SK-N-SH (cell line): ENCODE data around the gene TIAL1. TPM values are rescaled to one million over a fixed set of nuclear protein-coding genes. Genes with fewer than 3 reads are reported as not detected.

Experiments
- CTCF ChIA-PET: fragments of 300-600, 350-600 bp; formaldehyde crosslinking; extraction: SDS; loops from one replicate; lab custom pipeline; 2021; lab: Yijun Ruan, JAX
- POLR2A ChIA-PET: fragments of 350-600 bp; sonication (Branson Sonifier 250); formaldehyde crosslinking; extraction: SDS; loops from one replicate; lab custom pipeline; 2020; ENCODE audit warnings: antibody characterized with exemption, inconsistent platforms; lab: Yijun Ruan, JAX
- DNase-seq: peaks from one replicate; pipeline ENCODE4 v3.0.0; 2012
- H2AFZ ChIP-seq: fragments of 200-600 bp; sonication (generic); 2 replicates; pipeline ENCODE4 v1.8.1; 2016; ENCODE audit warnings: antibody characterized with exemption, mild to moderate bottlenecking, low read depth
- H3F3A ChIP-seq: fragments of 200-600 bp; sonication (generic); replicated peaks from 2 replicates; pipeline ENCODE3; 2016; ENCODE audit warnings: antibody characterized with exemption, mild to moderate bottlenecking; ENCODE audit not compliant: insufficient read depth
- H3K27ac ChIP-seq, 2 experiments: fragments of 200-500 bp in 1 of 2; fragments of 200-600 bp in 1 of 2; sonication (Bioruptor generic) in 1 of 2; sonication (generic), shearing (Covaris generic) in 1 of 2; 2 replicates each; pipeline versions ENCODE4 v1.5.1 to v1.6.1; 2014 to 2016; ENCODE audit warnings: low read depth in 2 of 2, inconsistent platforms in 1 of 2, low read length in 1 of 2, mild to moderate bottlenecking in 1 of 2, mixed read lengths in 1 of 2
- H3K27me3 ChIP-seq: fragments of 200-600 bp; sonication (generic), shearing (Covaris generic); 2 replicates; pipeline ENCODE4 v1.6.1; 2016; ENCODE audit warnings: mixed run types; ENCODE audit not compliant: insufficient read depth
- H3K36me3 ChIP-seq, 2 experiments: fragments of 200-500 bp in 1 of 2; fragments of 200-600 bp in 1 of 2; sonication (Bioruptor generic) in 1 of 2; sonication (generic) in 1 of 2; replicated peaks in 1 of 2; 2 replicates each; pipeline versions ENCODE3 to v1.5.1; 2014 to 2016; ENCODE audit warnings: low read length in 1 of 2, mild to moderate bottlenecking in 1 of 2; ENCODE audit not compliant: insufficient read depth in 2 of 2, control insufficient read depth in 1 of 2
- H3K4me1 ChIP-seq, 2 experiments: fragments of 200-500 bp in 1 of 2; fragments of 200-600 bp in 1 of 2; sonication (Bioruptor generic) in 1 of 2; sonication (generic), shearing (Covaris generic) in 1 of 2; 2 replicates each; pipeline versions ENCODE4 v1.5.1 to v1.6.1; 2014 to 2016; ENCODE audit warnings: low read depth in 1 of 2, low read length in 1 of 2, mixed run types in 1 of 2; ENCODE audit not compliant: insufficient read depth in 2 of 2, control insufficient read depth in 1 of 2
- H3K4me2 ChIP-seq: fragments of 200-600 bp; sonication (generic), shearing (Covaris generic); 2 replicates; pipeline ENCODE4 v1.6.1; 2017; ENCODE audit warnings: mixed run types
- H3K4me3 ChIP-seq, 2 experiments: fragments of 200-500 bp in 1 of 2; fragments of 200-600 bp in 1 of 2; sonication (Bioruptor generic) in 1 of 2; sonication (generic), shearing (Covaris generic) in 1 of 2; 2 replicates each; pipeline versions ENCODE4 v1.5.1 to v1.8.1; 2014 to 2016; ENCODE audit warnings: low read depth in 2 of 2, inconsistent platforms in 1 of 2, low read length in 1 of 2, mild to moderate bottlenecking in 1 of 2, mixed read lengths in 1 of 2, moderate library complexity in 1 of 2
- H3K79me2 ChIP-seq: fragments of 200-600 bp; sonication (generic); 2 replicates; pipeline ENCODE4 v1.8.1; 2017; ENCODE audit warnings: mild to moderate bottlenecking; ENCODE audit not compliant: insufficient read depth
- H3K9ac ChIP-seq: fragments of 200-600 bp; sonication (generic); 2 replicates; pipeline ENCODE4 v1.6.1; 2017; ENCODE audit warnings: mixed run types
- H3K9me2 ChIP-seq: fragments of 200-600 bp; sonication (generic); 2 replicates; pipeline ENCODE4 v1.6.1; 2017; ENCODE audit warnings: mixed run types
- H3K9me3 ChIP-seq: fragments of 200-600 bp; sonication (generic); 2 replicates; pipeline ENCODE4 v1.6.1; 2017; ENCODE audit warnings: mixed run types, mild to moderate bottlenecking, moderate library complexity
- H4K20me1 ChIP-seq: fragments of 200-600 bp; sonication (generic); 2 replicates; pipeline ENCODE4 v1.6.1; 2017; ENCODE audit warnings: mild to moderate bottlenecking, mixed run types; ENCODE audit not compliant: insufficient read depth
- ELF1 ChIP-seq: IDR thresholded peaks from 2 replicates; pipeline ENCODE4 v1.4.0; 2012
- EZH2phosphoT487 ChIP-seq: fragments of 200-600 bp; sonication (generic); IDR thresholded peaks from 2 replicates; pipeline ENCODE4 v1.6.1; 2017; ENCODE audit warnings: low read depth, mixed run types, mild to moderate bottlenecking, antibody characterized with exemption, moderate library complexity, borderline replicate concordance
- MXI1 ChIP-seq: IDR thresholded peaks from 2 replicates; pipeline ENCODE4 v1.6.1; 2012; ENCODE audit warnings: mild to moderate bottlenecking, low read depth, low read length, improper control_type of control experiment
- POLR2AphosphoS5 ChIP-seq: IDR thresholded peaks from 2 replicates; pipeline ENCODE4 v1.6.1; 2012; ENCODE audit warnings: low read depth, low read length
- SIN3A ChIP-seq: IDR thresholded peaks from 2 replicates; pipeline ENCODE4 v1.6.1; 2012; ENCODE audit warnings: low read depth, mild to moderate bottlenecking, low read length, moderate library complexity, borderline replicate concordance
- TAF1 ChIP-seq: IDR thresholded peaks from 2 replicates; pipeline ENCODE4 v1.6.1; 2012; ENCODE audit warnings: low read depth, mild to moderate bottlenecking, low read length, moderate library complexity, borderline replicate concordance
- WGBS: methylation state at CpG from one replicate; pipeline ENCODE4 v1.1.6; 2017; ENCODE audit warnings: low lambda C conversion rate; 5-methylcytosine and 5-hydroxymethylcytosine counted together
- polyA plus RNA-seq, 3 experiments: library from polyadenylated mRNA; depleted of rRNA; stranded (reverse); fragments of >200 nt; gene quantifications; 2 replicates each; pipeline ENCODE4 v1.2.3, GENCODE V29; 2012
- TF ChIP-seq, protein P1 (sequence below): IDR thresholded peaks from 2 replicates; pipeline ENCODE4 v1.6.1; 2012; ENCODE audit warnings: mild to moderate bottlenecking, low read depth, low read length, moderate library complexity
- TF ChIP-seq, protein P2 (sequence below): IDR thresholded peaks from 2 replicates; pipeline ENCODE4 v1.4.0; 2012; ENCODE audit warnings: low read depth
- TF ChIP-seq, protein P3 (sequence below): fragments of 150-350 bp; IDR thresholded peaks from 2 replicates; pipeline ENCODE4 v1.6.1; 2017; ENCODE audit warnings: antibody characterized with exemption, low read length, low read depth, borderline replicate concordance

Gene TIAL1
- polyA plus RNA-seq, 1 of the 3 experiments (the other 2 are of a cell fraction) = 58.0 TPM

DNA sequence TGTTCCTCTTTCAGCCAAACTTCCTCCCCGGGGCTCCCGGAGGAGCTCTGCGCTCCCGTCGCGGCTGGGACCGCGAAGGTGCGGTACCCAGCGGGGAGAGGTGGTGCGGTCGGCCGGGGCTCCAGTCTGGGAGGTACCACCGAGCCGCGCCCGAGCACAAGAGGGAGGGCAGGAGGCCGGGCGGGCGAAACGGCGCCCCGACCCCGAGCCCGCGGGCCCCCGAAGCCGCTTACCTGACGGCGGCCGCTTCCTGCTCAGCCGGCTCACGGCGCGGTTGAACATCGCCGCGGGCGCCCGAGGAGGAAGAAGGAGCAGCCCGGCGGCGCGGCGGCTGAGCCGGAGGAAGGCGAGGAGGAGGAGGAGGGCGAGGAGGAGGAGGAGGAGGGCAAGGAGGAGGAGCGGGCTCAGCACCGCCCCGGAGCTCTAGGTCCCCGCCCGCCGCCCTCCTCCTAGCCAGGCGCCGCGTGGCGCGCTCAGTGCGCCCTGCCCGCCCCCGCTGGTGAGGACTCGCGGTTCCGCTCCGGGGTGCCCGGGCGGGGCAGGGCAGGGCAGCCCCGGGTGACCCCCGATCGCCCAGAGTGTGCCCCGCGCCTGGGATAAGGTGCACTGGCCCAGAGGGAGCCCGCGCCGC is 54.3 kb downstream of the TIAL1 start, which contains the start of gene RGS10:
RGS10 (minus strand) TSS at position 363 of the 631 bp plus-strand sequence; CDS start at position 282, 81 bp downstream.
- Histone ChIP-seq H3K4me2 (peak within 1 kb of the TSS; percentile 97), H3K36me3 (no peaks in the 10 kb centered on the region), H3K27me3 (no peaks in the 10 kb centered on the region; the same call in 1 of the 2 replicates), H3K4me3 (peak within 1 kb of the TSS; percentile 63 to 71), H3K27ac (no peak within 1 kb of the TSS), H3K79me2 (peaks cover 50% of the 10 kb centered on the region), H3K9ac (peak within 1 kb of the TSS; percentile 76), H3K4me1 (peaks cover 3 to 17% of the 10 kb centered on the region in 2 experiments; a peak in 3 of 4 replicates), H3K9me2 (no peaks in the 10 kb centered on the region)
- ChIA-PET POLR2A (no interaction called here), CTCF (interaction anchor here (0.6 to 2.8 kb wide), 33 partner anchors 9 to 397 kb away, joined by 3 to 23 read pairs (median 3); partner anchors contain the start of gene GRK5)
- TF ChIP-seq EZH2phosphoT487 = no peak
- 0 out of 2 replicates have a peak, but pooled peaks have one; percentile 28 for TF ChIP-seq MXI1
- TF ChIP-seq, protein P1, sequence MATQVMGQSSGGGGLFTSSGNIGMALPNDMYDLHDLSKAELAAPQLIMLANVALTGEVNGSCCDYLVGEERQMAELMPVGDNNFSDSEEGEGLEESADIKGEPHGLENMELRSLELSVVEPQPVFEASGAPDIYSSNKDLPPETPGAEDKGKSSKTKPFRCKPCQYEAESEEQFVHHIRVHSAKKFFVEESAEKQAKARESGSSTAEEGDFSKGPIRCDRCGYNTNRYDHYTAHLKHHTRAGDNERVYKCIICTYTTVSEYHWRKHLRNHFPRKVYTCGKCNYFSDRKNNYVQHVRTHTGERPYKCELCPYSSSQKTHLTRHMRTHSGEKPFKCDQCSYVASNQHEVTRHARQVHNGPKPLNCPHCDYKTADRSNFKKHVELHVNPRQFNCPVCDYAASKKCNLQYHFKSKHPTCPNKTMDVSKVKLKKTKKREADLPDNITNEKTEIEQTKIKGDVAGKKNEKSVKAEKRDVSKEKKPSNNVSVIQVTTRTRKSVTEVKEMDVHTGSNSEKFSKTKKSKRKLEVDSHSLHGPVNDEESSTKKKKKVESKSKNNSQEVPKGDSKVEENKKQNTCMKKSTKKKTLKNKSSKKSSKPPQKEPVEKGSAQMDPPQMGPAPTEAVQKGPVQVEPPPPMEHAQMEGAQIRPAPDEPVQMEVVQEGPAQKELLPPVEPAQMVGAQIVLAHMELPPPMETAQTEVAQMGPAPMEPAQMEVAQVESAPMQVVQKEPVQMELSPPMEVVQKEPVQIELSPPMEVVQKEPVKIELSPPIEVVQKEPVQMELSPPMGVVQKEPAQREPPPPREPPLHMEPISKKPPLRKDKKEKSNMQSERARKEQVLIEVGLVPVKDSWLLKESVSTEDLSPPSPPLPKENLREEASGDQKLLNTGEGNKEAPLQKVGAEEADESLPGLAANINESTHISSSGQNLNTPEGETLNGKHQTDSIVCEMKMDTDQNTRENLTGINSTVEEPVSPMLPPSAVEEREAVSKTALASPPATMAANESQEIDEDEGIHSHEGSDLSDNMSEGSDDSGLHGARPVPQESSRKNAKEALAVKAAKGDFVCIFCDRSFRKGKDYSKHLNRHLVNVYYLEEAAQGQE = no peak
- TF ChIP-seq, protein P2, sequence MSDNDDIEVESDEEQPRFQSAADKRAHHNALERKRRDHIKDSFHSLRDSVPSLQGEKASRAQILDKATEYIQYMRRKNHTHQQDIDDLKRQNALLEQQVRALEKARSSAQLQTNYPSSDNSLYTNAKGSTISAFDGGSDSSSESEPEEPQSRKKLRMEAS = peak; percentile 57; the same call in 1 of the 2 replicates
- peak; percentile 50 for TF ChIP-seq TAF1
- TF ChIP-seq ELF1 = no peak
- peak; percentile 42; the same call in 1 of the 2 replicates for TF ChIP-seq SIN3A
- TF ChIP-seq, protein P3, sequence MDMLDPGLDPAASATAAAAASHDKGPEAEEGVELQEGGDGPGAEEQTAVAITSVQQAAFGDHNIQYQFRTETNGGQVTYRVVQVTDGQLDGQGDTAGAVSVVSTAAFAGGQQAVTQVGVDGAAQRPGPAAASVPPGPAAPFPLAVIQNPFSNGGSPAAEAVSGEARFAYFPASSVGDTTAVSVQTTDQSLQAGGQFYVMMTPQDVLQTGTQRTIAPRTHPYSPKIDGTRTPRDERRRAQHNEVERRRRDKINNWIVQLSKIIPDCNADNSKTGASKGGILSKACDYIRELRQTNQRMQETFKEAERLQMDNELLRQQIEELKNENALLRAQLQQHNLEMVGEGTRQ = no peak
- peak; percentile 60; the same call in 1 of the 2 replicates for TF ChIP-seq POLR2AphosphoS5
- TF ChIP-seq, all 33 proteins: peak for 5
- peak within 1 kb of the TSS; percentile 68; the same call in 1 of the 2 replicates for H2AFZ ChIP-seq
- peaks cover 4% of the 10 kb centered on the region for H3F3A ChIP-seq
- DNase-seq = peak; percentile 65
- 10% methylated on average over 2 of the region's 76 CpGs for WGBS
- no peaks in the 10 kb centered on the region for H3K9me3 ChIP-seq
- H4K20me1 ChIP-seq = no peaks in the 10 kb centered on the region
